Activated CD8-positive, alpha-beta memory T cell treated with anti-CD3 and anti-CD28 coated beads for 36 hours (primary cell): ENCODE measurements around the gene RTN1. TPM values are rescaled to one million over a fixed set of nuclear protein-coding genes. Genes with fewer than 3 reads are reported as not detected.

Source experiments
- CTCF ChIA-PET: fragments of 350-600 bp; sonication (Branson Sonifier 250); formaldehyde crosslinking; loops from one replicate; lab custom pipeline; 2021; ENCODE audit warnings: antibody characterized with exemption; lab: Charles Lee
- POLR2A ChIA-PET: fragments of 350-600 bp; sonication (Branson Sonifier 250); formaldehyde crosslinking; loops from one replicate; lab custom pipeline; 2021; ENCODE audit warnings: antibody characterized with exemption; lab: Charles Lee
- total RNA-seq, 2 experiments: library from RNA; stranded (reverse); gene quantifications; one replicate each; pipeline ENCODE4 v1.2.3, GENCODE V29; 2021

Gene RTN1
- total RNA-seq, 2 experiments from 2014 or later, result not detected

GRCh38 chr14:59814988-59815387 is 55.6 kb downstream of the RTN1 start:
- ChIA-PET POLR2A (no interaction called here), CTCF (no interaction called here)

- CTCF ChIA-PET, result no interaction called here
Observed at GRCh38 chr14:59811815-59812214, 58.8 kb downstream of the RTN1 start.

GRCh38 chr14:59811073-59811472 is 59.5 kb downstream of the RTN1 start:
- CTCF ChIA-PET, result no interaction called here
- POLR2A ChIA-PET, result no interaction called here

More at GRCh38 chr14:59811815-59812214, 58.8 kb downstream of the RTN1 start:
- POLR2A ChIA-PET, result no interaction called here

GRCh38 chr14:59803052-59803540 is 67.5 kb downstream of the RTN1 start:
- ChIA-PET POLR2A (no interaction called here), CTCF (no interaction called here)

GRCh38 chr14:59788176-59788575 is 82.4 kb downstream of the RTN1 start:
- ChIA-PET CTCF (no interaction called here), POLR2A (no interaction called here)

- CTCF ChIA-PET, result no interaction called here
- POLR2A ChIA-PET, result no interaction called here
Observed at GRCh38 chr14:59787045-59787674, 83.4 kb downstream of the RTN1 start.

- ChIA-PET POLR2A (no interaction called here), CTCF (no interaction called here)
Observed at GRCh38 chr14:59785629-59786028, 84.9 kb downstream of the RTN1 start.

GRCh38 chr14:59782760-59783159 is 87.8 kb downstream of the RTN1 start:
- CTCF ChIA-PET, result no interaction called here
- POLR2A ChIA-PET, result no interaction called here

- CTCF ChIA-PET, result no interaction called here
- POLR2A ChIA-PET, result no interaction called here
Observed at GRCh38 chr14:59777006-59777579, 93.5 kb downstream of the RTN1 start.

GRCh38 chr14:59776468-59776867 is 94.1 kb downstream of the RTN1 start:
- CTCF ChIA-PET, result no interaction called here
- POLR2A ChIA-PET, result no interaction called here

- POLR2A ChIA-PET, result no interaction called here
- CTCF ChIA-PET, result no interaction called here
Observed at GRCh38 chr14:59772233-59772632, 98.3 kb downstream of the RTN1 start.

GRCh38 chr14:59771577-59771976 is 99.0 kb downstream of the RTN1 start:
- ChIA-PET POLR2A (no interaction called here), CTCF (no interaction called here)

GRCh38 chr14:59769586-59769985 is 101.0 kb downstream of the RTN1 start:
- CTCF ChIA-PET, result no interaction called here
- POLR2A ChIA-PET, result no interaction called here

GRCh38 chr14:59768855-59769375 is 101.7 kb downstream of the RTN1 start:
- POLR2A ChIA-PET, result no interaction called here
- CTCF ChIA-PET, result no interaction called here

- ChIA-PET CTCF (no interaction called here), POLR2A (no interaction called here)
Observed at GRCh38 chr14:59761851-59762250, 108.7 kb downstream of the RTN1 start.

GRCh38 chr14:59755409-59756135 is 115.0 kb downstream of the RTN1 start:
- ChIA-PET CTCF (no interaction called here), POLR2A (no interaction called here)

GRCh38 chr14:59754256-59754655 is 116.3 kb downstream of the RTN1 start:
- ChIA-PET POLR2A (no interaction called here), CTCF (no interaction called here)

- ChIA-PET CTCF (no interaction called here), POLR2A (no interaction called here)
Observed at GRCh38 chr14:59753512-59753911, 117.1 kb downstream of the RTN1 start.

- CTCF ChIA-PET, result no interaction called here
Observed at GRCh38 chr14:59751578-59751977, 119.0 kb downstream of the RTN1 start.

GRCh38 chr14:59739794-59740193 is 130.8 kb downstream of the RTN1 start:
- ChIA-PET CTCF (no interaction called here), POLR2A (no interaction called here)

More at GRCh38 chr14:59751578-59751977, 119.0 kb downstream of the RTN1 start:
- POLR2A ChIA-PET, result no interaction called here

GRCh38 chr14:59728304-59728703 is 142.3 kb downstream of the RTN1 start:
- ChIA-PET POLR2A (no interaction called here), CTCF (no interaction called here)
